A375 (cell line): ENCODE data around the gene OR2G6. TPM values are rescaled to one million over a fixed set of nuclear protein-coding genes. Genes with fewer than 3 reads are reported as not detected.

Experiments
- total RNA-seq: library from RNA; depleted of rRNA; stranded (reverse); fragments of >200 nt; shearing (Covaris generic); gene quantifications from 2 replicates; pipeline ENCODE4 v1.2.3, GENCODE V29; 2014; rRNA removed

The OR2G6 gene
- not detected in 2 replicates for total RNA-seq

DNA sequence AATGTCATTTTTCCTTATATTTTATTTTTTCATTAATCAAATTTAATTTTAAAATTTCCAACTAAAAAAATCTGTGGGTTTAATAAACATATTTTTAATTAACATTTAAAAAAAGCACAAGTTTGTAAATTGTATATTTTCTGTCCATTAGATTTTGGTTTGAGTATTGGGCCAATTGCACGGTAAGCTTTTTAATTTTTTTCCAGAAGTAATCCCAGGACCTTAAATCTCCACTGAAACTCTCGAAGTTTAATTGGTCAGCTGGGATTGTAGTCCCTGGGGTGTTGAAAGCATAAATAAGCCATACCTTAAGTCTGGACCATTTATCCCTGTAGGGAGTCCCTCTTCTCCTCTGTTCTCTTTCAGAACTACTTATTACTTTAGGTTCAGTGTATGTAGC lies at the start of gene OR2G6:
OR2G6 (plus strand) TSS at position 301 of the 400 bp plus-strand sequence. CDS start 13,574 bp downstream, outside the sequence.

DNA sequence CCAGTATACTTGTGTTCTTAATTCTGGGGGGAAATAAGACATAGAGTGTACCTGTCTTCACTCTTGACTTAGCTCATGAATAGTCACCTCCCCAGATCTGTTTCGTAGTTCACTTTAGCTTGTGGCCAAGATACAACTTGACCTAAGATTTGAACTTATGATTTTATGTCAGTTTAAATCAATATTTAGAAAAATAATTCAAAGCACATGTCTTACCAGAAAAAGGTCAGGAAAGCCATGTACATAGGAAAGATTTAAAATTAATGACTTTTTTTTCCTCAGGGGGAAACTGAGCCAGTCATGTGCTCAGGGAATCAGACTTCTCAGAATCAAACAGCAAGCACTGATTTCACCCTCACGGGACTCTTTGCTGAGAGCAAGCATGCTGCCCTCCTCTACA lies 34.8 kb upstream of the OR2G6 start, which contains the start of gene OR2T3:
OR2T3 (plus strand) TSS at position 301 of the 400 bp plus-strand sequence; CDS start at position 301, 0 bp downstream.

DNA sequence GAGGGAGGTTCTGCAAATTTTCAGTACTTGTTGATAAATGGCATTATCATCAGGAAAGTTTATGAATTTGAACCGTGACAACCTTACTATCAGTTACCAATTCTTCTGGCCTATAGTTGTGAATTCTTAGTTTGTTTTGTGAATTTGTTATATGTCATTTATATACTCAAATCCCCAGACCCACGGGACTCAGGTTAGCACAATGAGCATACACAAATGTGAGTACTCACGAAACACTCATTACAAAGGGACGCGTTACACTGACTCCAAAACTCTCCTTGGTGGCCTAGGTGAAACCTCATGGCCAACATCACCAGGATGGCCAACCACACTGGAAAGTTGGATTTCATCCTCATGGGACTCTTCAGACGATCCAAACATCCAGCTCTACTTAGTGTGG lies 19.6 kb upstream of the OR2G6 start, which contains the start of gene OR2T5:
OR2T5 (plus strand) TSS at position 301 of the 400 bp plus-strand sequence; CDS start at position 301, 0 bp downstream.

DNA sequence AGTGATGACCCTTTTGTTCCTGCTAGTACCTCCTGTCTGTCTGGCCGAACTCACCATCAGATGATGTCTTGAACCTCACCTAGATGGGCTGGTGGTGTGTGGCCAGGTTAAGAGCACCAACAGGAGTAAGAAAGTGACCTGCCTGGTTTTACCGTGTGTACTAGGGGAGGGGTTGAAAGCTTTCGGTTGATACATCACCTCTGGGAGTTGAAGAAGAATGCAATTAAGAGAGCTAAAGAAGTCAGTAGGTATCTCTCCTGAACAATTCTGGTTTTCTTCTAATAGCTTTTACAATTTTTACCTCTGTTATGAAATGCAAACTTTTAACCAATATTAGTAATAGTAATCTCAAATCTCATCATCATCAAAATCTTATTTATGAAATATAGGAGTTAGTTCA lies 54.8 kb downstream of the OR2G6 start, which contains the start of gene OR2T29:
OR2T29 (minus strand) TSS at position 101 of the 400 bp plus-strand sequence. CDS start 3,281 bp downstream, outside the sequence.

DNA sequence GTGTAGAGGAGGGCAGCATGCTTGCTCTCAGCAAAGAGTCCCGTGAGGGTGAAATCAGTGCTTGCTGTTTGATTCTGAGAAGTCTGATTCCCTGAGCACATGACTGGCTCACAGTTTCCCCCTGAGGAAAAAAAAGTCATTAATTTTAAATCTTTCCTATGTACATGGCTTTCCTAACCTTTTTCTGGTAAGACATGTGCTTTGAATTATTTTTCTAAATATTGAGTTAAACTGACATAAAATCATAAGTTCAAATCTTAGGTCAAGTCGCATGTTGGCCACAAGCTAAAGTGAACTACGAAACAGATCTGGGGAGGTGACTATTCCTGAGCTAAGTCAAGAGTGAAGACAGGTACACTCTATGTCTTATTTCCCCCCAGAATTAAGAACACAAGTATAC lies 66.8 kb downstream of the OR2G6 start, which contains the start of gene OR2T34:
OR2T34 (minus strand) TSS at position 101 of the 400 bp plus-strand sequence; CDS start at position 101, 0 bp downstream.

Other genes with a start within 250 kb of the OR2G6 start
- gene OR2T33, start 230.1 kb upstream of the OR2G6 start, total RNA-seq, result 0.32 and 0.91 TPM in 2 replicates
- gene OR2T12, start 204.6 kb upstream of the OR2G6 start, total RNA-seq, result not detected in 2 replicates
- not detected in 2 replicates for gene OR2M7, start 183.5 kb upstream of the OR2G6 start, total RNA-seq
- gene OR14C36, start 159.3 kb upstream of the OR2G6 start, total RNA-seq, result not detected in 2 replicates
- gene OR2T4, start 146.4 kb upstream of the OR2G6 start, total RNA-seq, result not detected in 2 replicates
- not detected in 2 replicates for gene OR2T6, start 132.3 kb upstream of the OR2G6 start, total RNA-seq
- gene OR2T1, start 105.0 kb upstream of the OR2G6 start, total RNA-seq, result not detected in 2 replicates
- gene OR2T2, start 62.4 kb upstream of the OR2G6 start, total RNA-seq, result not detected in 2 replicates
- not detected in 2 replicates for gene OR2T3, start 34.7 kb upstream of the OR2G6 start, total RNA-seq
- gene OR2T5, start 19.5 kb upstream of the OR2G6 start, total RNA-seq, result not detected in 2 replicates
- not detected in 2 replicates for gene OR2T29, start 54.7 kb downstream of the OR2G6 start, total RNA-seq
- gene OR2T34, start 66.7 kb downstream of the OR2G6 start, total RNA-seq, result not detected in 2 replicates
- gene OR2T10, start 89.6 kb downstream of the OR2G6 start, total RNA-seq, result not detected in 2 replicates
- gene OR2T11, start 127.0 kb downstream of the OR2G6 start, total RNA-seq, result not detected in 2 replicates
- not detected in 2 replicates for gene OR2T35, start 137.2 kb downstream of the OR2G6 start, total RNA-seq
- not detected in 2 replicates for gene OR2T27, start 147.5 kb downstream of the OR2G6 start, total RNA-seq
- gene OR14I1, start 194.7 kb downstream of the OR2G6 start, total RNA-seq, result not detected in 2 replicates
- gene LYPD8, start 247.7 kb downstream of the OR2G6 start, total RNA-seq, result 0.56 TPM in 1 of 2 replicates, not detected in the other